Trophoblast cell (in vitro differentiated cells and primary cell): ENCODE results near the gene HSD17B4.
A peak's percentile ranks its signal among the peaks of the same experiment; 100 is the strongest.
"Not testable (repeated sequence)": the region's sequence is repeated elsewhere in the genome, so short reads cannot be mapped to it uniquely, and the experiment has no call there.

ENCODE experiments used
- DNase-seq, 2 donors: peaks; one replicate each; pipeline ENCODE4 v3.0.0-alpha.2; 2016
- H2AFZ ChIP-seq: 2 replicates; pipeline ENCODE4 v1.6.1; 2013; ENCODE audit warnings: low read length, moderate library complexity, mild to moderate bottlenecking; ENCODE audit not compliant: insufficient read depth, poor library complexity
- H2AK5ac ChIP-seq: 2 replicates; pipeline ENCODE4 v1.6.1; 2013; ENCODE audit warnings: mild to moderate bottlenecking, low read length
- H2BK120ac ChIP-seq: 2 replicates; pipeline ENCODE4 v1.6.1; 2013; ENCODE audit warnings: low read length, mild to moderate bottlenecking, moderate library complexity; ENCODE audit not compliant: insufficient read depth, poor library complexity
- H2BK12ac ChIP-seq: 2 replicates; pipeline ENCODE4 v1.6.1; 2013; ENCODE audit warnings: mild to moderate bottlenecking, low read length, moderate library complexity
- H2BK5ac ChIP-seq: 2 replicates; pipeline ENCODE4 v1.6.1; 2013; ENCODE audit warnings: low read length, low read depth, moderate library complexity, mild to moderate bottlenecking; ENCODE audit not compliant: poor library complexity
- H3K14ac ChIP-seq: 2 replicates; pipeline ENCODE4 v1.6.1; 2013; ENCODE audit warnings: mild to moderate bottlenecking, low read length
- H3K18ac ChIP-seq: 2 replicates; pipeline ENCODE4 v1.6.1; 2013; ENCODE audit warnings: mild to moderate bottlenecking, low read length
- H3K23ac ChIP-seq: 2 replicates; pipeline ENCODE4 v1.6.1; 2013; ENCODE audit warnings: low read length
- H3K27ac ChIP-seq: 2 replicates; pipeline ENCODE4 v1.5.1; 2013; ENCODE audit warnings: low read depth, mild to moderate bottlenecking, inconsistent platforms, low read length, moderate library complexity
- H3K27me3 ChIP-seq: 2 replicates; pipeline ENCODE4 v1.6.1; 2013; ENCODE audit warnings: inconsistent platforms, mild to moderate bottlenecking, low read length, moderate library complexity; ENCODE audit not compliant: insufficient read depth
- H3K36me3 ChIP-seq, 2 experiments: 1 replicate in 1 of 2; 2 replicates in 1 of 2; pipeline ENCODE4 v1.6.1; 2013; ENCODE audit warnings: low read length in 2 of 2, mild to moderate bottlenecking in 2 of 2, moderate library complexity in 1 of 2; ENCODE audit not compliant: insufficient read depth in 2 of 2, control insufficient read depth in 1 of 2
- H3K4ac ChIP-seq: 2 replicates; pipeline ENCODE4 v1.6.1; 2013; ENCODE audit warnings: low read depth, mild to moderate bottlenecking, low read length, moderate library complexity
- H3K4me1 ChIP-seq, 2 experiments: 1 replicate in 1 of 2; 2 replicates in 1 of 2; pipeline ENCODE4 v1.6.1; 2013; ENCODE audit warnings: low read length in 2 of 2, mild to moderate bottlenecking in 2 of 2, moderate library complexity in 1 of 2; ENCODE audit not compliant: insufficient read depth in 2 of 2, control insufficient read depth in 1 of 2
- H3K4me2 ChIP-seq: 2 replicates; pipeline ENCODE4 v1.6.1; 2013; ENCODE audit warnings: inconsistent platforms, mild to moderate bottlenecking, low read length, moderate library complexity
- H3K4me3 ChIP-seq: 2 replicates; pipeline ENCODE4 v1.5.1; 2013; ENCODE audit warnings: mild to moderate bottlenecking, low read depth, low read length, inconsistent platforms
- H3K79me1 ChIP-seq: one replicate; pipeline ENCODE4 v1.6.1; 2013; ENCODE audit warnings: low read length
- H3K79me2 ChIP-seq: 2 replicates; pipeline ENCODE4 v1.6.1; 2013; ENCODE audit warnings: low read length, mild to moderate bottlenecking; ENCODE audit not compliant: control insufficient read depth, insufficient read depth, poor library complexity
- H3K9ac ChIP-seq: 2 replicates; pipeline ENCODE4 v1.6.1; 2013; ENCODE audit warnings: mild to moderate bottlenecking, low read length
- H3K9me3 ChIP-seq: 2 replicates; pipeline ENCODE4 v1.6.1; 2013; ENCODE audit warnings: low read depth, mild to moderate bottlenecking, control low read depth, inconsistent platforms, low read length; ENCODE audit not compliant: insufficient read depth
- H4K12ac ChIP-seq: 2 replicates; pipeline ENCODE4 v1.6.1; 2013; ENCODE audit warnings: low read depth, mild to moderate bottlenecking, low read length, moderate library complexity
- H4K8ac ChIP-seq: 2 replicates; pipeline ENCODE4 v1.6.1; 2013; ENCODE audit warnings: low read depth, mild to moderate bottlenecking, low read length, moderate library complexity
- H4K91ac ChIP-seq: one replicate; pipeline ENCODE4 v1.6.1; 2013; ENCODE audit warnings: low read depth, mild to moderate bottlenecking, low read length, moderate library complexity
- WGBS: extraction: QIAGEN DNeasy Blood & Tissue Kit; methylation state at CpG from one replicate; pipeline ENCODE4 v1.1.7; 2013; ENCODE audit warnings: missing lambda C conversion rate; ENCODE audit not compliant: insufficient read length, insufficient coverage; ENCODE audit errors: extremely low coverage; 5-methylcytosine and 5-hydroxymethylcytosine counted together

HSD17B4 gene

GRCh38 chr5:119412279-119413227 lies 39.7 kb upstream of the HSD17B4 start:
- H2AFZ ChIP-seq, result no peak overlapping the region
- H4K91ac ChIP-seq, result no peak overlapping the region
- H3K4ac ChIP-seq, result no peak overlapping the region
- H3K9me3 ChIP-seq, result no peaks in the 10 kb centered on the region
- H3K4me2 ChIP-seq, result no peak overlapping the region
- DNase-seq, result no peak
- H3K18ac ChIP-seq, result no peak overlapping the region
- peaks cover 3% of the 10 kb centered on the region for H3K79me1 ChIP-seq
- H3K27me3 ChIP-seq, result no peaks in the 10 kb centered on the region
- no peak overlapping the region for H4K12ac ChIP-seq
- H3K27ac ChIP-seq, result no peak overlapping the region
- no peak overlapping the region for H4K8ac ChIP-seq
- no peak overlapping the region for H3K14ac ChIP-seq
- H2BK12ac ChIP-seq, result no peak overlapping the region
- H3K23ac ChIP-seq, result no peak overlapping the region
- H3K36me3 ChIP-seq, result peaks cover 1 to 2% of the 10 kb centered on the region in 2 experiments
- no peak overlapping the region for H2AK5ac ChIP-seq
- H3K4me1 ChIP-seq, result no peaks in the 10 kb centered on the region
- no peak overlapping the region for H2BK5ac ChIP-seq
- WGBS, result no CpG with 5 or more reads among the region's 9 CpGs
- H3K9ac ChIP-seq, result no peak overlapping the region
- H3K4me3 ChIP-seq, result no peak overlapping the region
- H3K79me2 ChIP-seq, result no peaks in the 10 kb centered on the region
- no peak overlapping the region for H2BK120ac ChIP-seq

GRCh38 chr5:119414124-119414734 lies 38.1 kb upstream of the HSD17B4 start:
- H4K91ac ChIP-seq, result peak overlapping the region; percentile 59
- not testable (repeated sequence) for H2AFZ ChIP-seq, H4K8ac ChIP-seq, H3K4me3 ChIP-seq, H2AK5ac ChIP-seq, H3K36me3 ChIP-seq, H3K23ac ChIP-seq, H3K79me2 ChIP-seq, H2BK120ac ChIP-seq, H3K9ac ChIP-seq, H2BK5ac ChIP-seq, H3K79me1 ChIP-seq, H3K9me3 ChIP-seq, H3K4ac ChIP-seq, H4K12ac ChIP-seq, H3K4me1 ChIP-seq, H3K18ac ChIP-seq, H3K4me2 ChIP-seq, H3K27me3 ChIP-seq, H3K14ac ChIP-seq
- H3K27ac ChIP-seq, result peak overlapping the region; percentile 34
- no CpG with 5 or more reads among the region's 13 CpGs for WGBS
- DNase-seq, result peak in 1 of 2 donors; percentile 25
- peak overlapping the region; percentile 71 for H2BK12ac ChIP-seq

- no peak overlapping the region for H2BK12ac ChIP-seq
- no peak overlapping the region for H3K18ac ChIP-seq
- DNase-seq, result peak in 1 of 2 donors; percentile 66
- H2AFZ ChIP-seq, result no peak overlapping the region
- peaks cover 1 to 2% of the 10 kb centered on the region in 2 experiments for H3K36me3 ChIP-seq
- no peaks in the 10 kb centered on the region for H3K9me3 ChIP-seq
- no peak overlapping the region for H3K9ac ChIP-seq
- no peak overlapping the region for H3K14ac ChIP-seq
- no peak overlapping the region for H3K4me2 ChIP-seq
- H2BK120ac ChIP-seq, result no peak overlapping the region
- no peak overlapping the region for H4K91ac ChIP-seq
- H4K12ac ChIP-seq, result no peak overlapping the region
- H3K23ac ChIP-seq, result no peak overlapping the region
- H3K4me3 ChIP-seq, result no peak overlapping the region
- no peaks in the 10 kb centered on the region for H3K27me3 ChIP-seq
- H4K8ac ChIP-seq, result no peak overlapping the region
- H2BK5ac ChIP-seq, result no peak overlapping the region
- H3K27ac ChIP-seq, result no peak overlapping the region
- H3K4me1 ChIP-seq, result peaks cover 7 to 10% of the 10 kb centered on the region in 2 experiments
- H2AK5ac ChIP-seq, result no peak overlapping the region
- WGBS, result no CpG with 5 or more reads among the region's 5 CpGs
- H3K79me2 ChIP-seq, result no peaks in the 10 kb centered on the region
- H3K4ac ChIP-seq, result no peak overlapping the region
- H3K79me1 ChIP-seq, result peaks cover 6% of the 10 kb centered on the region
These were observed 34.2 kb upstream of the HSD17B4 start for GRCh38 chr5:119417891-119418605.

GRCh38 chr5:119418606-119419100 lies 33.6 kb upstream of the HSD17B4 start:
- no peaks in the 10 kb centered on the region for H3K9me3 ChIP-seq
- H4K8ac ChIP-seq, result no peak overlapping the region
- H3K9ac ChIP-seq, result no peak overlapping the region
- H4K12ac ChIP-seq, result no peak overlapping the region
- peaks cover 1 to 2% of the 10 kb centered on the region in 2 experiments for H3K36me3 ChIP-seq
- no peak overlapping the region for H2AFZ ChIP-seq
- H2BK12ac ChIP-seq, result no peak overlapping the region
- H2BK5ac ChIP-seq, result no peak overlapping the region
- H3K79me2 ChIP-seq, result no peaks in the 10 kb centered on the region
- H3K4me3 ChIP-seq, result no peak overlapping the region
- H2AK5ac ChIP-seq, result no peak overlapping the region
- H3K23ac ChIP-seq, result no peak overlapping the region
- H3K18ac ChIP-seq, result no peak overlapping the region
- H2BK120ac ChIP-seq, result no peak overlapping the region
- H3K14ac ChIP-seq, result no peak overlapping the region
- no peak overlapping the region for H3K4me2 ChIP-seq
- no peak overlapping the region for H3K4ac ChIP-seq
- H4K91ac ChIP-seq, result no peak overlapping the region
- H3K79me1 ChIP-seq, result peaks cover 6% of the 10 kb centered on the region
- no CpG with 5 or more reads among the region's 2 CpGs for WGBS
- peak overlapping the region; percentile 5 for H3K27ac ChIP-seq
- H3K4me1 ChIP-seq, result peaks cover 7 to 10% of the 10 kb centered on the region in 2 experiments
- DNase-seq, result peak in 1 of 2 donors; percentile 61
- no peaks in the 10 kb centered on the region for H3K27me3 ChIP-seq
